Astrocyte (in vitro differentiated cells and primary cell): ENCODE results near the gene CHFR.
"Not testable (repeated sequence)": the region's sequence is repeated elsewhere in the genome, so short reads cannot be mapped to it uniquely, and the experiment has no call there.

Experiments
- EZH2 ChIP-seq: IDR thresholded peaks from 2 replicates; pipeline ENCODE4 v1.6.1; 2012; ENCODE audit warnings: mild to moderate bottlenecking, low read length, inconsistent platforms; ENCODE audit not compliant: insufficient read depth
- TF ChIP-seq, protein P1 (sequence below): IDR thresholded peaks from 2 replicates; pipeline ENCODE4 v1.5.1; 2011; ENCODE audit warnings: low read depth, mild to moderate bottlenecking, inconsistent platforms, low read length, moderate library complexity; ENCODE audit not compliant: insufficient read depth

DNA sequence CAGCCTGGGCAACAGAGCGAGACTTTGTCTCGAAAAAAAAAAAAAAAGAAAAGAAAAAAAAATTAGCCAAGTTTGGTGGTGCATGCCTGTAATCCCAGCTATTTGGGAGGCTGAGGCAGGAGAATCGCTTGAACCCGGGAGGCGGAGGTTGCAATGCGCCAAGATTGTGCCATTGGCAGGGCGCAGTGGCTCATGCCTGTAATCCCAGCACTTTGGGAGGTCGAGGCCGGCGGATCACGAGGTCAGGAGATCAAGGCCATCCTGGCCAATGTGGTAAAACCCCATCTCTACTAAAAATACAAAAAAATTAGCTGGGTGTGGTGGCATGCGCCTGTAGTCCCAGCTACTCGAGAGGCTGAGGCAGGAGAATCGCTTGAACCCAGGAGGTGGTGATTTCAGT, 32.2 kb downstream of the CHFR start:
- TF ChIP-seq, protein P1, sequence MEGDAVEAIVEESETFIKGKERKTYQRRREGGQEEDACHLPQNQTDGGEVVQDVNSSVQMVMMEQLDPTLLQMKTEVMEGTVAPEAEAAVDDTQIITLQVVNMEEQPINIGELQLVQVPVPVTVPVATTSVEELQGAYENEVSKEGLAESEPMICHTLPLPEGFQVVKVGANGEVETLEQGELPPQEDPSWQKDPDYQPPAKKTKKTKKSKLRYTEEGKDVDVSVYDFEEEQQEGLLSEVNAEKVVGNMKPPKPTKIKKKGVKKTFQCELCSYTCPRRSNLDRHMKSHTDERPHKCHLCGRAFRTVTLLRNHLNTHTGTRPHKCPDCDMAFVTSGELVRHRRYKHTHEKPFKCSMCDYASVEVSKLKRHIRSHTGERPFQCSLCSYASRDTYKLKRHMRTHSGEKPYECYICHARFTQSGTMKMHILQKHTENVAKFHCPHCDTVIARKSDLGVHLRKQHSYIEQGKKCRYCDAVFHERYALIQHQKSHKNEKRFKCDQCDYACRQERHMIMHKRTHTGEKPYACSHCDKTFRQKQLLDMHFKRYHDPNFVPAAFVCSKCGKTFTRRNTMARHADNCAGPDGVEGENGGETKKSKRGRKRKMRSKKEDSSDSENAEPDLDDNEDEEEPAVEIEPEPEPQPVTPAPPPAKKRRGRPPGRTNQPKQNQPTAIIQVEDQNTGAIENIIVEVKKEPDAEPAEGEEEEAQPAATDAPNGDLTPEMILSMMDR, result not testable (repeated sequence)
- TF ChIP-seq EZH2, result not testable (repeated sequence)
